H1 (cell line): ENCODE results near the gene RASGRF1. TPM values are rescaled to one million over a fixed set of nuclear protein-coding genes. Genes with fewer than 3 reads are reported as not detected.

Experiments
- GABPA ChIP-seq: IDR thresholded peaks from 2 replicates; pipeline ENCODE4 v1.6.1; 2011; ENCODE audit warnings: mild to moderate bottlenecking, low read length, moderate library complexity, borderline replicate concordance; ENCODE audit not compliant: insufficient read depth
- JUND ChIP-seq: IDR thresholded peaks from 2 replicates; pipeline ENCODE4 v1.6.1; 2011; ENCODE audit warnings: mild to moderate bottlenecking, improper control_type of control experiment, low read length
- KDM4A ChIP-seq: IDR thresholded peaks from one replicate; pipeline ENCODE4 v1.7.1; 2012; ENCODE audit warnings: low read depth, mild to moderate bottlenecking, moderate library complexity, low read length, inconsistent platforms; ENCODE audit not compliant: severe bottlenecking
- SAP30 ChIP-seq: fragments of 300-600 bp; sonication (generic); IDR thresholded peaks from 2 replicates; pipeline ENCODE4 v1.7.1; 2012; ENCODE audit warnings: low read length, moderate library complexity, mild to moderate bottlenecking, inconsistent platforms; ENCODE audit not compliant: insufficient read depth, insufficient replicate concordance
- polyA plus RNA-seq, 7 experiments: library from polyadenylated mRNA; depleted of rRNA in 3 of 7; stranded (reverse) in 5 of 7; unstranded in 2 of 7; fragments of >200 nt in 5 of 7; fragments of 200-250 nt in 2 of 7; gene quantifications; 1 replicate in 5 of 7; 2 replicates in 1 of 7; 4 replicates in 1 of 7; pipeline versions ENCODE4 v1.2.1 to v1.2.3, GENCODE V29; 2011 to 2013; ENCODE audit warnings: missing spikeins in 2 of 7, mixed read lengths in 2 of 7
- total RNA-seq: library from RNA; stranded (reverse); fragmentation: NEBNext Ultra II Directional; extraction: Animal tissue kit (Norgen Biotek cat#: 25700); gene quantifications from 2 replicates; pipeline ENCODE4 v1.2.1, GENCODE V29; 2021

Gene RASGRF1
- total and polyA plus RNA-seq, 2 of the 8 experiments (the other 6 are each of a cell fraction or from before 2014, with no cell fraction given), result 0.42 to 0.67 TPM

DNA sequence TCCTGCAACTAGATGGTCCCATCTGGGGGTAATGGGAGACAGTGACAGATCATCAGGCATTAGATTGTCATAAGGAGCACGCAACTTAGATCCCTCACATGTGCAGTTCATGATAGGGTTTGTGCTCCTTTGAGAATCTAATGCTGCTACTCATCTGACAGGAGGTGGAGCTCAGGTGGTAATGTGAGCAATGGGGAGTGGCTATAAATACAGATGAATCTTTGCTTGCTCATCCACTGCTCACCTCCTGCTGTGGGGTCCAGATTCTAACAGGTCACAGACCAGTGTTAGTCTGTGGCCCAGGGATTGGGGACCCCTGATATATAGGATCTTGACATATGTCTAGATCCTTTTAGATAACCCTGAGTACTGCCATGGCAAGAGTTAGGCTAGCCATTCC, 52.7 kb downstream of the RASGRF1 start (continued):
- TF ChIP-seq GABPA (no peak), KDM4A (no peak), SAP30 (no peak), JUND (no peak)
